WTC11 (cell line): ENCODE results near the gene DCAF15. TPM values are rescaled to one million over a fixed set of nuclear protein-coding genes. Genes with fewer than 3 reads are reported as not detected.

ENCODE experiments used
- ATAC-seq: fragments of 200-7000 bp; cut with Tn5 transposase; 2 replicates; pipeline ENCODE4 v1.10.0; 2021; ENCODE audit warnings: mild to moderate bottlenecking, moderate library complexity
- CTCF ChIA-PET: fragments of 300-600 bp; sonication (Branson Sonifier 250); formaldehyde crosslinking; loops from one replicate; lab custom pipeline; 2021; ENCODE audit warnings: antibody characterized with exemption; lab: Charles Lee
- POLR2A ChIA-PET: fragments of 350-600 bp; sonication (Branson Sonifier 250); formaldehyde crosslinking; loops from one replicate; lab custom pipeline; 2021; ENCODE audit warnings: antibody characterized with exemption; lab: Charles Lee
- DNase-seq: peaks from one replicate; pipeline ENCODE4 v3.0.0; 2021; ENCODE audit warnings: low spot score
- H3K27ac Mint-ChIP-seq: 2 replicates; pipeline ENCODE4 v1.8.0; 2021; ENCODE audit warnings: mixed read lengths
- H3K27me3 Mint-ChIP-seq: 2 replicates; pipeline ENCODE4 v1.8.0; 2021; ENCODE audit warnings: low read depth, mild to moderate bottlenecking, moderate library complexity, mixed read lengths
- H3K36me3 Mint-ChIP-seq: 2 replicates; pipeline ENCODE4 v1.8.0; 2021; ENCODE audit warnings: mixed read lengths
- H3K4me1 Mint-ChIP-seq: 2 replicates; pipeline ENCODE4 v1.8.0; 2022; ENCODE audit warnings: mixed read lengths
- H3K4me3 Mint-ChIP-seq: 2 replicates; pipeline ENCODE4 v1.8.0; 2021; ENCODE audit warnings: mild to moderate bottlenecking, moderate library complexity, mixed read lengths
- H3K9me3 Mint-ChIP-seq: 2 replicates; pipeline ENCODE4 v1.8.0; 2021; ENCODE audit warnings: mixed read lengths
- AR ChIP-seq: fragments of 250-450 bp; sonication (Bioruptor Pico); IDR thresholded peaks from 2 replicates; pipeline ENCODE4 v1.9.0; 2021; ENCODE audit warnings: mild to moderate bottlenecking
- FOXP1 ChIP-seq: sonication (generic); formaldehyde crosslinking; IDR thresholded peaks from 2 replicates; pipeline ENCODE4 v1.8.0; 2022; ENCODE audit warnings: missing genetic modification reagents, mild to moderate bottlenecking, moderate library complexity, borderline replicate concordance
- GABPB1 ChIP-seq: sonication (generic); formaldehyde crosslinking; IDR thresholded peaks from 2 replicates; pipeline ENCODE4 v1.8.1; 2023; ENCODE audit warnings: mild to moderate bottlenecking, missing genetic modification reagents
- JAZF1 ChIP-seq: fragments of 250-450 bp; sonication (Bioruptor Pico); IDR thresholded peaks from 2 replicates; pipeline ENCODE4 v1.9.0; 2021; ENCODE audit warnings: moderate library complexity, mild to moderate bottlenecking, inconsistent platforms
- MXD4 ChIP-seq: fragments of 250-450 bp; sonication (Bioruptor Pico); IDR thresholded peaks from 2 replicates; pipeline ENCODE4 v1.8.0; 2021; ENCODE audit warnings: mild to moderate bottlenecking, moderate library complexity, borderline replicate concordance
- MYBL2 ChIP-seq: sonication (generic); formaldehyde crosslinking; IDR thresholded peaks from 2 replicates; pipeline ENCODE4 v1.8.1; 2023; ENCODE audit warnings: mild to moderate bottlenecking, moderate library complexity, missing genetic modification reagents
- NR1H2 ChIP-seq: sonication (generic); formaldehyde crosslinking; IDR thresholded peaks from 2 replicates; pipeline ENCODE4 v1.9.0; 2021; ENCODE audit warnings: mild to moderate bottlenecking, moderate library complexity, missing genetic modification reagents
- NR3C1 ChIP-seq: sonication (generic); formaldehyde crosslinking; conservative IDR thresholded peaks from 2 replicates; pipeline ENCODE4 v1.8.1; 2023; ENCODE audit warnings: low read depth, mild to moderate bottlenecking, missing genetic modification reagents
- PRRX2 ChIP-seq: fragments of 250-450 bp; sonication (Bioruptor Pico); IDR thresholded peaks from 2 replicates; pipeline ENCODE4 v1.8.0; 2021; ENCODE audit warnings: mild to moderate bottlenecking
- ZNF219 ChIP-seq: sonication (generic); formaldehyde crosslinking; IDR thresholded peaks from 2 replicates; pipeline ENCODE4 v1.8.0; 2023; ENCODE audit warnings: missing genetic modification reagents, mild to moderate bottlenecking, borderline replicate concordance
- ZNF317 ChIP-seq: sonication (generic); formaldehyde crosslinking; IDR thresholded peaks from 2 replicates; pipeline ENCODE4 v1.8.1; 2023; ENCODE audit warnings: low read depth, mild to moderate bottlenecking, moderate library complexity, missing genetic modification reagents, borderline replicate concordance
- ZSCAN18 ChIP-seq: fragments of 250-450 bp; sonication (Bioruptor Pico); IDR thresholded peaks from 2 replicates; pipeline ENCODE4 v2.1.2; 2022; ENCODE audit warnings: mild to moderate bottlenecking, moderate library complexity
- total RNA-seq: library from RNA; stranded (reverse); gene quantifications from 3 replicates; pipeline ENCODE4 v1.2.3, GENCODE V29; 2021
- TF ChIP-seq, protein P1 (sequence below): sonication (generic); formaldehyde crosslinking; IDR thresholded peaks from 2 replicates; pipeline ENCODE4 v1.8.1; 2023; ENCODE audit warnings: mild to moderate bottlenecking, missing genetic modification reagents, moderate library complexity
- TF ChIP-seq, protein P2 (sequence below): sonication (generic); formaldehyde crosslinking; IDR thresholded peaks from 2 replicates; pipeline ENCODE4 v1.8.0; 2022; ENCODE audit warnings: mild to moderate bottlenecking, missing genetic modification reagents

The DCAF15 gene
- total RNA-seq, 1 experiment from 2014 or later, result 82.9 TPM

GRCh38 chr19:13952931-13953531 lies 722 bp downstream of the DCAF15 start (continued):
- TF ChIP-seq ZNF317 (CRISPR knock-in tag), result no peak
- TF ChIP-seq FOXP1, result no peak
- TF ChIP-seq NR3C1 (CRISPR knock-in tag), result no peak
- TF ChIP-seq ZNF219 (CRISPR knock-in tag), result no peak
- TF ChIP-seq, protein P1, sequence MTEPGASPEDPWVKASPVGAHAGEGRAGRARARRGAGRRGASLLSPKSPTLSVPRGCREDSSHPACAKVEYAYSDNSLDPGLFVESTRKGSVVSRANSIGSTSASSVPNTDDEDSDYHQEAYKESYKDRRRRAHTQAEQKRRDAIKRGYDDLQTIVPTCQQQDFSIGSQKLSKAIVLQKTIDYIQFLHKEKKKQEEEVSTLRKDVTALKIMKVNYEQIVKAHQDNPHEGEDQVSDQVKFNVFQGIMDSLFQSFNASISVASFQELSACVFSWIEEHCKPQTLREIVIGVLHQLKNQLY (CRISPR knock-in tag), result no peak
- TF ChIP-seq PRRX2 (CRISPR knock-in tag), result no peak
- no peak for TF ChIP-seq JAZF1 (CRISPR knock-in tag)

DNA sequence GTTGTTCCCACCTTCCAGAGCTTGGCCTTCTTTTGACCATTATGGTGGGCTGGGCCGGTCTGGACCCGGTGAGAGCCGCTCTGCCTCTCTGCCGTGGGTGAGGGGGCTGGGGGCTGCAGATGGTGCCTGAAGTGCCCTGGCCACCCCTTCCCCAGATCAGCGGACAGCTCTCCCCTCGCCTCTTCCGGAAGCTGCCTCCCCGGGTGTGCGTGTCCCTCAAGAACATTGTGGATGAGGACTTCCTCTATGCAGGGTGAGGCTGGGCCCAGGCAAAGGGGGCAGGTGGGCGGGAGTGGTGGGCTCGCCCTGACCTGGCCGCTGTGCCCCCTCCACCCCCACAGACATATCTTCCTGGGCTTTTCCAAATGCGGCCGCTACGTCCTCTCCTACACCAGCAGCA lies 1.9 kb downstream of the DCAF15 start:
- ChIA-PET CTCF (interaction anchor here (2.9 kb wide), 1 partner anchor 105 kb away, joined by 14 read pairs; no protein-coding TSS in a partner anchor), POLR2A (interaction anchor here (1.3 to 2.4 kb wide), 2 partner anchors 8 to 18 kb away, joined by 5 to 23 read pairs; no protein-coding TSS in a partner anchor)
- H3K27ac Mint-ChIP-seq, result no peak overlapping the region
- no peak for DNase-seq
- TF ChIP-seq MYBL2 (CRISPR knock-in tag) (no peak), ZNF219 (CRISPR knock-in tag) (no peak), MXD4 (CRISPR knock-in tag) (no peak), AR (CRISPR knock-in tag) (no peak), ZSCAN18 (no peak), NR1H2 (CRISPR knock-in tag) (no peak), GABPB1 (no peak)
- H3K27me3 Mint-ChIP-seq, result no peaks in the 10 kb centered on the region; the same call in none of the 2 replicates
- no peak for ATAC-seq
- H3K9me3 Mint-ChIP-seq, result no peaks in the 10 kb centered on the region
- peak overlapping the region; percentile 87; the same call in 1 of the 2 replicates for H3K4me3 Mint-ChIP-seq
- H3K36me3 Mint-ChIP-seq, result peaks cover 19% of the 10 kb centered on the region
- H3K4me1 Mint-ChIP-seq, result peaks cover 8% of the 10 kb centered on the region

- CTCF ChIA-PET, result interaction anchor here (1.8 kb wide), 1 partner anchor 87 kb away, joined by 4 read pairs; no protein-coding TSS in a partner anchor
- Mint-ChIP-seq H3K27me3 (no peaks in the 10 kb centered on the region), H3K9me3 (no peaks in the 10 kb centered on the region), H3K4me3 (no peak overlapping the region), H3K4me1 (peaks cover 8% of the 10 kb centered on the region), H3K27ac (no peak overlapping the region), H3K36me3 (peaks cover 23% of the 10 kb centered on the region)
- ATAC-seq (no peak), DNase-seq (no peak)
- POLR2A ChIA-PET, result no interaction called here
- TF ChIP-seq, protein P2, sequence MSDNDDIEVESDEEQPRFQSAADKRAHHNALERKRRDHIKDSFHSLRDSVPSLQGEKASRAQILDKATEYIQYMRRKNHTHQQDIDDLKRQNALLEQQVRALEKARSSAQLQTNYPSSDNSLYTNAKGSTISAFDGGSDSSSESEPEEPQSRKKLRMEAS, result no peak
These were observed 3.5 kb downstream of the DCAF15 start for GRCh38 chr19:13955662-13956364.
